ENCODE data around the gene SCAMP2.

GRCh38 chr15:74897300-74897701 is 24.1 kb upstream of the SCAMP2 start:
- TF ChIP-seq, protein P1, sequence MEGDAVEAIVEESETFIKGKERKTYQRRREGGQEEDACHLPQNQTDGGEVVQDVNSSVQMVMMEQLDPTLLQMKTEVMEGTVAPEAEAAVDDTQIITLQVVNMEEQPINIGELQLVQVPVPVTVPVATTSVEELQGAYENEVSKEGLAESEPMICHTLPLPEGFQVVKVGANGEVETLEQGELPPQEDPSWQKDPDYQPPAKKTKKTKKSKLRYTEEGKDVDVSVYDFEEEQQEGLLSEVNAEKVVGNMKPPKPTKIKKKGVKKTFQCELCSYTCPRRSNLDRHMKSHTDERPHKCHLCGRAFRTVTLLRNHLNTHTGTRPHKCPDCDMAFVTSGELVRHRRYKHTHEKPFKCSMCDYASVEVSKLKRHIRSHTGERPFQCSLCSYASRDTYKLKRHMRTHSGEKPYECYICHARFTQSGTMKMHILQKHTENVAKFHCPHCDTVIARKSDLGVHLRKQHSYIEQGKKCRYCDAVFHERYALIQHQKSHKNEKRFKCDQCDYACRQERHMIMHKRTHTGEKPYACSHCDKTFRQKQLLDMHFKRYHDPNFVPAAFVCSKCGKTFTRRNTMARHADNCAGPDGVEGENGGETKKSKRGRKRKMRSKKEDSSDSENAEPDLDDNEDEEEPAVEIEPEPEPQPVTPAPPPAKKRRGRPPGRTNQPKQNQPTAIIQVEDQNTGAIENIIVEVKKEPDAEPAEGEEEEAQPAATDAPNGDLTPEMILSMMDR (IDR thresholded peaks at IDR 0.05): no peak
- no peak for TF ChIP-seq SIN3A (IDR thresholded peaks at IDR 0.05; ENCODE audit: borderline replicate concordance, insufficient read depth, low read depth, low read length)
